Gastrocnemius medialis (tissue), 4 donors: ENCODE data around the gene CD82.

Source experiments
- CTCF ChIP-seq, 5 experiments: fragments of 450-650 bp in 3 of 5; fragments of 200-600 bp in 2 of 5; sonication (generic) in 2 of 5; IDR thresholded peaks in 4 of 5; conservative IDR thresholded peaks in 1 of 5; 1 replicate in 4 of 5; 2 replicates in 1 of 5; pipeline ENCODE4 v1.5.1; 2016 to 2019; ENCODE audit warnings: antibody characterized with exemption in 5 of 5, mild to moderate bottlenecking in 3 of 5, moderate library complexity in 3 of 5
- POLR2A ChIP-seq, 2 donors: fragments of 450-650 bp; IDR thresholded peaks; one replicate each; pipeline ENCODE4 v1.6.1; 2017; ENCODE audit warnings: antibody characterized with exemption in 2 of 2, mild to moderate bottlenecking in 2 of 2, moderate library complexity in 2 of 2

GRCh38 chr11:44609783-44610155 lies 44.3 kb downstream of the CD82 start:
- TF ChIP-seq CTCF (IDR thresholded peaks at IDR 0.05 in 4 of 5, conservative IDR thresholded peaks at IDR 0.05 in 1 of 5) (no peak), POLR2A (IDR thresholded peaks at IDR 0.05) (no peak)
